GM10847 (cell line): ENCODE data around the gene RYR2.

Source experiments
- POLR2A ChIP-seq: IDR thresholded peaks from 2 replicates; pipeline ENCODE4 v1.6.1; 2011; ENCODE audit not compliant: insufficient read length; ENCODE audit errors: extremely low read depth

Gene RYR2

DNA sequence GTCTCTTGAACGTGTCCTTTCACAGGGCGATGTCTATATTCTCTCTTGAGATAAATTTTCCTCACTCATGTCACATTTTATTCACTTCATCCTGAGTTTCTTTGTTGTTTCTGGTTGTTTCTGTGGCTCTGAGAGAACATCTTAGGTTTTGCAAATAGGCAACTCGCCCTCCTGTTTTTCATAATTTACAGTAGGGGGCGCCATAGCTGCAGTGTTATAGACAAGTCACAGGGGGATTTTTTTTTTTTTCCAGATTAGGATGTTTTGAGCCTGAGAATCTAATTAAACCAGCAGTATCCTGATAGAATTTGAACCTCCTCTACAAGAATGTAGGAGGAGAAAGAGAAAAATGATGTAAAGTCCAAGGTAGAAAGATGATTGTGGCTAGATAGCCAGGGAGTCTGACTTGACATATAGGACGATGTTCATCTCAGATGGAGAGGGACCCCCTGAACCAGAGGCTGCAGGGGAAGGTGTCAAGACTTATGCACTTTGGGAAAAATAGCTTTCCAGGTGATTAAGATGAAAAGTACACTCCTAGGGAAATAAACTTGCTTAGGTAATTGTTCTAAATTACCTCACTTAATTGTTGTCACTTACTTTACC lies 772.4 kb downstream of the RYR2 start:
- TF ChIP-seq POLR2A, result no peak

GRCh38 chr1:237817277-237817676 lies 775.3 kb downstream of the RYR2 start:
- no peak for TF ChIP-seq POLR2A

GRCh38 chr1:237832858-237833257 lies 790.9 kb downstream of the RYR2 start:
- TF ChIP-seq POLR2A, result no peak

DNA sequence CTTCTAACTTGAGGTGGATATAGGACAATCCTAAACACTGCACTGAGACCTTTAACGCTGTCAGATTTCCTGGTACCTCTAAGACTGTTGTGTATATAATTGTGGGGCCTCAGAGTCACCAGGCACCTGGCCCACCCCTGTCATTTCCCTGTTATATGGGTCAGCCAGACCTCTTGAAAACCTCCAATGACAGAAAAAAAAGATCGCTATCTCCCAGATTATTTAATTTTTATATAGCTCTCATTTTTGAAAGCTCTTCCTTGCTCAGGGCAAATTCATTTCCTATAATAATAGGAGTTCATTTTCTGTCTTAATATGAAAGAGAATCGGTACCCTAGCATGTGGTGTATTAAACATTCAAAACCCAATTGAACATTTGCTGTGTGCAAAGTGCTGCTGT lies 792.1 kb downstream of the RYR2 start:
- no peak for TF ChIP-seq POLR2A

DNA sequence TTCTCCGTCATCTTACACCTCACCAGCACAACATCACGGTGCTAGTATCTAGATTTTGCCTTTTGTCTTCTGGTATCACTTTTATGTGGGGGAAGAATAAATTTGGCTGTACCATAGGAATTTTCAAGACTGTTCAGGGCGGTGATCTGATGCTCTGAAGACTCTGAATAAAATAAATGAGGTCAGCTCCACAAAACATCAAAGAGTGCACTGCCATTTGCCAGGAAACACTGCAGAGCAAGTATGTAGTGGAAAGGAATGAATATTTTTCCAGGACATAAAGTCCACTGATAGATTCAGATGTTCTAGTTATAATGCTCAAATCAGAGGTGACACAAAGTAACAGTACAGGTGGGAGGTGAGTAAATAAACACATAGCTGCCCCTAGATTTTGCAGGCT lies 792.5 kb downstream of the RYR2 start:
- TF ChIP-seq POLR2A, result no peak

GRCh38 chr1:237838320-237838719 lies 796.3 kb downstream of the RYR2 start:
- no peak for TF ChIP-seq POLR2A

DNA sequence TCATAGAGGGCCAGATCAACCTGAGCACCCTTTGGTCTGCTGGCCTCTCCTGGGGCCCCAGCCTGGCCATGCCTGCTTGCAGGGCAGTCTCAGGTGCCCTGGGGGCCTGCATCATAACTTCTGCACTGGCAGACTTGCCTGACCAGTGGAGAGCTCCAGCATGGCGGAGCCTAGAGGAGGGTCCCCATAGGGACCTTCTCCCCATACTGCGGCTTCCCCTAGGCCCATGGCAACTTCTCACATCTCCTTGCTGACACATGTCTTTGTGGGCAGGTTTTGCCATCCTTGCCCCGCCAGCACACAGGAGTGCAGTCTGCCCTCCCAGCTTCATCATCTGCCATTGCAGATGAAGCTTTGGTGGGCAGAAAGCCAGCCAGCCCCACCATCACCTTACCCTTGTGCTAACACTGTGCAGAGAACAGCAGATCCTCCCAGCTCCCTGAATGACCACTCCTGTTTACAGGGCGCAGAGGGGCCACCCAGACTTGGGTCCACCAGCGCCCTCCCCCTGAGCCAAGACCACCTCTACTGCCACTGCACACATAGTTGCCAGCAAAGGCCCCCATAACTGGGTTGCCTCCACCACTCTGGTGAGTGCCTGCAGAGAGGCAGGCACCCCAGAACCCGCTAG lies 797.0 kb downstream of the RYR2 start:
- no peak for TF ChIP-seq POLR2A

DNA sequence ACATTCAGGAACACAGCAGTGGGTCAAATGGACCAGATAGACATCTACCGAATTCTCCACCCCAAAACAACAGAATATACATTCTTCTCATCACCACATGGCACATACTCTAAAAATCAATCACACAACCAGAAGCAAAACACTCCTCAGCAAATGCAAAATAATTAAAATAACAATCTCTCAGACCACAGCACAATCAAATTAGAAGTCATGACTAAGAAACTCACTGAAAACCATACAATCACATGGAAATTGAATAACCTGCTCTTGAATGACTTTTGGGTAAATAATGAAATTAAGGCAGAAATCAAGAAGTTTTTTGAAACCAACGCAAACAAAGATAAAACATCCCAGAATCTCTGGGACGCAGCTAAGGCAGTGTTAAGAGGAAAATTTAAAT lies 799.5 kb downstream of the RYR2 start:
- TF ChIP-seq POLR2A, result no peak

DNA sequence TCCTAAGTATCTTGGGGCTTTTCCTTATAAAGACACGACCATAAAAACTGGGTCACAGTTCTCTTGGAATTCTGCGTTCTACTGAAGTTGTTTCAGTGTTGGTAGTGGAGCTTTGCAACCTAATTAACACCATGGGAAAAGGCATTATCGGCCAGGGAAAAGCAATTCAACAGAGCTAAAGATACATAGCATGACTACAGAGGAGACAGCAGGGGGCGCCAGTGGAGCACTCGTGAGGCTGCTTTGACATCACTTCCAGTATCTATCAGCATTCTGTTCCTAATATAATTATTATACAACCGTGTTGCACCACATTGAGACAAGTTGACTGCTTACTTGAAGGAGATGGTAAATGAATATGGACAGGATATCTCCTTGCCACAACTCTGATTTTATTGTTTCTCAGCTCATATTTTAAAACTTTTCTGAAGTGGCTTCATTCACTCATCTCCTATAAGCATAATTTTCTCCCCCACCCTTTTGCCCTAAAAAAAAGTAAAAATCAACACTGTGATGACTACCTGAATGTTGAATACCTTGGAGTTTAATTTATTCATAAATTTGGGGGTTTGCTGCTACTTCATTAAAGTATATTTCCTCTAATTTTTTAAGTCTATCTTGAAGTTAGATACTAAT lies 809.3 kb downstream of the RYR2 start:
- TF ChIP-seq POLR2A, result no peak

DNA sequence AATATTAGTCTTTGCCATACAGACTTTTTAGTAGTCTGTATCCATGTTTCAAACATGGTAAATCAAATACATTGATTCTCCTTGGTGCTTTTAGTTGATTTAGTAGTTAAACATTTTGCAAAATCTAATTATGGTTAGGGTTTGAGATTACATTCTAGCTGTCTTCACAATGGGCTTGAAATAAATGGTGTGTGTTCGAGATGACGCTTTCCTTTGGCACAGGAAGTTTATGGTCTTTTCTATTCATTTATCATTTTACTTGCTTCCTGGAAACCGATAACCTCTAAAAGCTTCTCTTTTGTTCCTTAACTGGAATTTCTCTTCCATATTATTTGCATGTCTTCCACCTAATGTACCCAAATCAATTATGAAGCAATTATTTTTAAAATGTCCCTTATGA lies 810.4 kb downstream of the RYR2 start:
- TF ChIP-seq POLR2A, result no peak

DNA sequence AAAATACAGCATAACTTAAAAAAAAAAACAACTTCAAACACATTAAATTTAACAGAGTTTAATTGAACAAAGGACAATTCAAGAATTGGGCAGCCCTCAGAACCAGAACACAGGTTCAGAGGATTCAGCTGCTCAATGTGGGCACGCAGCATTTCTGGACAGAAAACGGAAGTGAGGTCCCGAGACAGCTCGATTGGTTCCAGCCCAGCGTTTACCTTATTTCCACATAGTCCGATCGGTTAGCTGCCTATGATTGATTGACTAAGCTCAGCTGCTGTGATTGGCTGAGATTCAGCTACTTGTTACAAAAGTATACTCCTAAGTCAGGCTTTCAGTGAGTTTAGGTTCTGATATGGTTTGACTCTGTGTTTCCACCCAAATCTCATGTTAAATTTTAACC lies 815.5 kb downstream of the RYR2 start:
- no peak for TF ChIP-seq POLR2A

GRCh38 chr1:237858992-237859391 lies 817.0 kb downstream of the RYR2 start:
- TF ChIP-seq POLR2A, result no peak

GRCh38 chr1:237861944-237862343 lies 820.0 kb downstream of the RYR2 start:
- no peak for TF ChIP-seq POLR2A

DNA sequence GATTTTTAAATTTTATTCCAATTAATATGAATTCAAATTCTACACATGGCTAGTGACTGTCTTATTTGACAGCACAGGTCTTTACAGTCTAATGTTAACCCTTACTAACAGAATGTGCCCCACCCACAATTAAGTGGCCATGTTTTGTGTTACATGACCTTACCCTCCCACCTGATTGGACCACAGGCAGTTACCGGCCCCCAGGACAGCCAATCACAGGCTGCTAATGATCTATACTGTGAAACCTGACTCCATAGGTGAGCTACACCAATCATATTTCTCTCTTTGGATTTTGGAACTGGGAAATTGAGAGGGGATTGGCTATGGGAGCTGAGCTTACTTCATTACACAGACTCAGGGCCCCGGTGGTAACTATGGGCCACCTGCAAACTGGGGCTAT lies 821.2 kb downstream of the RYR2 start:
- no peak for TF ChIP-seq POLR2A

DNA sequence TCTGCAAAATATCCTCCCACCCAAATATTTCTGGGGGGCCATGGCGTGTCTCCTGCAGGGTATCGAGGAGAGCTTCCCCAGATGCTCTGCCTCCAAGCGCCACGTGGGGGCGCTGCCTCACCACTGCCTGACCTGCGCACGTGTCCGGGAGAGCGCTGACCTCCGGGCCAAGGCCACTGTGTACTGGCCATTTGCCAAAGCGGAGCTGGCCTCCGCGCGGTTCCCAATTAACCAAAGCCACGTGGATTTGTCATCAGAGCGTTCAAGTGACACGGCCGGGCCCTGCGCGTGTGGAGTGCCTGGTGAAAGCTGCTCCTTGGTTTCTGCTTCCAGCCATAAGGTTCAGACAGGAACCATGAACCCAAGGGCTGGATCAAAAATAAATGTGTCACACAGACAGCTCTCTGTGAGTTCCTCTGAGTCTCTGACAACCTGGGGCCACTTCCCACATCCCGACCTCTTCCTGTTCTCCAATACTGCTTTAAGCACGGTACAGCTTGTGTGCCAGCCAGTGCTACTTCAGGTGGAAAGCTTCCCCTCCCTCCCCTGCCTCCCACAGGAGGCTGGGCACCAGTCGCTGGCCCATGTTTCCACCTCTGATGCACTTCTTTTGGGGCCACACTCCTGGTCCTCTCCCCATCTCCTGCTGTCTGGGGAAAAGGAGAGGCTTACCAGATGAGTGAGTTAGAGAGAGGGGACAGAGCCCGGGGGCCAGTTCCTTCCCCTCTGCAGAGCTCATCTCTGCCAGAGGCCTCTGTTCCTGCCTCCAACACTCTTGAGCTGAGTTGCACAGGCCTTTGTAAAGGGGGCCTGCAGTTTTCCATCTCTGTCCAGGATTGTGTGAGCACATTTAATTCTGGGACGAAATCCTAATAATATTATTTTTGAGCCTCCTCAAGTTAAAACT lies 822.6 kb downstream of the RYR2 start:
- TF ChIP-seq POLR2A, result no peak

DNA sequence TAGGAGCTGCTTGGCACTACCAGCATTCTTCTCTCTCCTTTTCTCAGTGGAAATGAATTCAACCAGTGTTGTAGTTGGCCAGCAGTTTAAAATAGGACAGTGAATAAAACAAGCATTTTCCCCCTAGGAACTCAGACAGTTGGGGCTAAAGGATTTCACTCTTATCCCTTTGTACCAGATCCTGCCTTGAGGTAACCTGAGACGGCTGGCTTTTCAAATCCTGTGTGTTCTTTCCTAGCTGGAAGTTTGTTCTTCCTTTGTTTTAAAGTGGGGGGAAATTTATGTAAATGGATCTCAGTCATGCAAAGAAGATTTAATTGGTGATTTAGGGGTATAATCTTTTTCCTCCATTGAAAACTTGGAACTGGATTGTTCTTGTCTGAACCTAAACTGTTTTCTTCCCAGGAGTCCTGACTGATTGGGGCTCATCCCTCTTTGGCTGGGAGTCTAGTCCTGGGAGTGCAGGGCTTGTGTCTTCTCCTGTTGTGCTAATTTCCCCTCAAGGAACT lies 825.5 kb downstream of the RYR2 start:
- TF ChIP-seq POLR2A, result no peak
